ENCODE results near the gene ZRANB3.

- TF ChIP-seq POLR2A (IDR thresholded peaks at IDR 0.05) (no peak), CTCF (IDR thresholded peaks at IDR 0.05) (no peak), EP300 (IDR thresholded peaks at IDR 0.05) (no peak)
Measured at GRCh38 chr2:135175177-135175576, 355.8 kb downstream of the ZRANB3 start.

All from tibial nerve (tissue), 4 donors.